Measurements from ENCODE around the gene ALPL.
A peak's percentile ranks its signal among the peaks of the same experiment; 100 is the strongest.

The ALPL gene

DNA sequence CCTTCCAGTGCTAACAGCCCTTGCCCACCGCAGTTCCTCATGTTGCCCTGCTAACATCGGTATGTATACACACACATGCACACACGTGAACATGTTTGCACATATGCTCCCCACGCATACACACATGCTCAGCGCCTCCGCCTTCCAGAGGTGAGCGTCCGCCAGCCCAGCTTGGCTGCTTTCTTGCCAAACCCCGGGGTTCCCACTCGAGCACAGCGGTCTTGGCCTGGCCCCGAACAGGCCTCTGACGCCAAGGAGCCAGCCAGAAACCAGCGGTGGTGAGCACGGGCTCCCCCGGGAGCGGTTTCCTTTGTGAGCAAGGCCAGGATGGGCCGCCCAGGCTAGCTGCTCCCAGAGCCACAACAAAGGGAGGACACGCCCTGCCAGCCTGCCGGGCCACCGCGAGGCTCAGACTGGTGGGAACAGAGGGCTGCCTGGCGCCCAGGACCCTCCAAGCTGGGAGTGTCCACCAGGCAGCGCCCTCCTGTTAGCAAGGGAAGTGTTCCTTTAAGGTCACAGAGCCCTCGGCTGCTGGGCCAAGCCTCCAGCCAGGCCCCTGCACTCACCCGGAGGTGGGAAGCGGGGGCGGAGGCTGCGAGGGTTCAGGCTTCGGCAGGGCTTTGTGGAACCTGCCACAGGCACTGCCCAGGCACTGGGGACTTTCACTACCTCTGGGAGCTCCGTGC, 65.4 kb downstream of the ALPL start:
- H3K9ac ChIP-seq (ENCODE audit: low read depth, low read length), result peak overlapping the region; percentile 68
- H3K36me3 ChIP-seq (ENCODE audit: insufficient read depth, low read length), result no peaks in the 10 kb centered on the region
- peak overlapping the region; percentile 25 for H3K4me3 ChIP-seq (ENCODE audit: low read length)
- peaks cover 19% of the 10 kb centered on the region for H3K4me1 ChIP-seq (ENCODE audit: control insufficient read depth, insufficient read depth, low read length)
- H3K9me3 ChIP-seq (replicated peaks; ENCODE audit: low read length), result no peaks in the 10 kb centered on the region
- H3K27me3 ChIP-seq (ENCODE audit: control insufficient read depth, insufficient read depth, low read length), result no peaks in the 10 kb centered on the region
- peak overlapping the region; percentile 63 for H3K4me2 ChIP-seq (ENCODE audit: low read length)

GRCh38 chr1:21575351-21575942, 66.2 kb downstream of the ALPL start:
- Histone ChIP-seq H3K9ac (ENCODE audit: low read depth, low read length) (peak overlapping the region; percentile 68), H3K9me3 (replicated peaks; ENCODE audit: low read length) (no peaks in the 10 kb centered on the region), H3K4me3 (ENCODE audit: low read length) (no peak overlapping the region)

GRCh38 chr1:21576031-21576797, 67.0 kb downstream of the ALPL start:
- Histone ChIP-seq H3K4me2 (ENCODE audit: low read length) (no peak overlapping the region), H3K9me3 (replicated peaks; ENCODE audit: low read length) (no peaks in the 10 kb centered on the region), H3K27me3 (ENCODE audit: control insufficient read depth, insufficient read depth, low read length) (no peaks in the 10 kb centered on the region), H3K9ac (ENCODE audit: low read depth, low read length) (no peak overlapping the region), H3K4me3 (ENCODE audit: low read length) (no peak overlapping the region), H3K4me1 (ENCODE audit: control insufficient read depth, insufficient read depth, low read length) (peaks cover 19% of the 10 kb centered on the region), H3K36me3 (ENCODE audit: insufficient read depth, low read length) (no peaks in the 10 kb centered on the region)

More at GRCh38 chr1:21575351-21575942, 66.2 kb downstream of the ALPL start:
- Histone ChIP-seq H3K36me3 (ENCODE audit: insufficient read depth, low read length) (no peaks in the 10 kb centered on the region), H3K27me3 (ENCODE audit: control insufficient read depth, insufficient read depth, low read length) (no peaks in the 10 kb centered on the region), H3K4me1 (ENCODE audit: control insufficient read depth, insufficient read depth, low read length) (peaks cover 19% of the 10 kb centered on the region), H3K4me2 (ENCODE audit: low read length) (no peak overlapping the region)

GRCh38 chr1:21576798-21577187, 67.6 kb downstream of the ALPL start:
- Histone ChIP-seq H3K4me1 (ENCODE audit: control insufficient read depth, insufficient read depth, low read length) (peaks cover 19% of the 10 kb centered on the region), H3K27me3 (ENCODE audit: control insufficient read depth, insufficient read depth, low read length) (no peaks in the 10 kb centered on the region), H3K4me3 (ENCODE audit: low read length) (no peak overlapping the region), H3K9me3 (replicated peaks; ENCODE audit: low read length) (no peaks in the 10 kb centered on the region), H3K9ac (ENCODE audit: low read depth, low read length) (no peak overlapping the region), H3K4me2 (ENCODE audit: low read length) (no peak overlapping the region), H3K36me3 (ENCODE audit: insufficient read depth, low read length) (no peaks in the 10 kb centered on the region)

GRCh38 chr1:21577324-21577723, 68.1 kb downstream of the ALPL start:
- H3K27me3 ChIP-seq (ENCODE audit: control insufficient read depth, insufficient read depth, low read length), result no peaks in the 10 kb centered on the region
- H3K9me3 ChIP-seq (replicated peaks; ENCODE audit: low read length), result no peaks in the 10 kb centered on the region
- H3K4me1 ChIP-seq (ENCODE audit: control insufficient read depth, insufficient read depth, low read length), result peaks cover 19% of the 10 kb centered on the region
- H3K36me3 ChIP-seq (ENCODE audit: insufficient read depth, low read length), result no peaks in the 10 kb centered on the region
- no peak overlapping the region for H3K4me3 ChIP-seq (ENCODE audit: low read length)
- no peak overlapping the region for H3K4me2 ChIP-seq (ENCODE audit: low read length)
- H3K9ac ChIP-seq (ENCODE audit: low read depth, low read length), result no peak overlapping the region

DNA sequence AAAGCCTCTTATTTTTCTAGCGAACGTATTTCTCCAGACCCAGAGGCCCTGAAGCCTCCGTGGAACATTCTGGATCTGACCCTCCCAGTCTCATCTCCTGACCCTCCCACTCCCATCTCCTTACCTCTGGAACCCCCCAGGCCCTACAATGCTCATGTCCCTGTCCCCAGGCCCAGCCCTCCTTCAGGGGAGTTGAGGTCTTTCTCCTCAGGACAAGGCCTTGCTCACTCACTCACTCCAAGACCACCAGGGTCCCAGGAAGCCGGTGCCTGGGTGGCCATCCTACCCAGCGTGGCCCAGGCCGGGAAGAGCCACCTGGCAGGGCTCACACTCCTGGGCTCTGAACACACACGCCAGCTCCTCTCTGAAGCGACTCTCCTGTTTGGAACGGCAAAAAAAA, 68.7 kb downstream of the ALPL start:
- no peak overlapping the region for H3K4me2 ChIP-seq (ENCODE audit: low read length)
- no peaks in the 10 kb centered on the region for H3K36me3 ChIP-seq (ENCODE audit: insufficient read depth, low read length)
- no peaks in the 10 kb centered on the region for H3K27me3 ChIP-seq (ENCODE audit: control insufficient read depth, insufficient read depth, low read length)
- no peak overlapping the region for H3K4me3 ChIP-seq (ENCODE audit: low read length)
- no peaks in the 10 kb centered on the region for H3K9me3 ChIP-seq (replicated peaks; ENCODE audit: low read length)
- H3K9ac ChIP-seq (ENCODE audit: low read depth, low read length), result no peak overlapping the region
- peaks cover 19% of the 10 kb centered on the region for H3K4me1 ChIP-seq (ENCODE audit: control insufficient read depth, insufficient read depth, low read length)

- Histone ChIP-seq H3K27me3 (ENCODE audit: control insufficient read depth, insufficient read depth, low read length) (no peaks in the 10 kb centered on the region), H3K4me1 (ENCODE audit: control insufficient read depth, insufficient read depth, low read length) (peaks cover 7% of the 10 kb centered on the region), H3K4me2 (ENCODE audit: low read length) (no peak overlapping the region), H3K36me3 (ENCODE audit: insufficient read depth, low read length) (no peaks in the 10 kb centered on the region), H3K9ac (ENCODE audit: low read depth, low read length) (no peak overlapping the region), H3K4me3 (ENCODE audit: low read length) (no peak overlapping the region), H3K9me3 (replicated peaks; ENCODE audit: low read length) (no peaks in the 10 kb centered on the region)
Measured at GRCh38 chr1:21579791-21580190, 70.6 kb downstream of the ALPL start.

- H3K9ac ChIP-seq (ENCODE audit: low read depth, low read length), result no peak overlapping the region
Measured at GRCh38 chr1:21584096-21584495, 74.9 kb downstream of the ALPL start.

DNA sequence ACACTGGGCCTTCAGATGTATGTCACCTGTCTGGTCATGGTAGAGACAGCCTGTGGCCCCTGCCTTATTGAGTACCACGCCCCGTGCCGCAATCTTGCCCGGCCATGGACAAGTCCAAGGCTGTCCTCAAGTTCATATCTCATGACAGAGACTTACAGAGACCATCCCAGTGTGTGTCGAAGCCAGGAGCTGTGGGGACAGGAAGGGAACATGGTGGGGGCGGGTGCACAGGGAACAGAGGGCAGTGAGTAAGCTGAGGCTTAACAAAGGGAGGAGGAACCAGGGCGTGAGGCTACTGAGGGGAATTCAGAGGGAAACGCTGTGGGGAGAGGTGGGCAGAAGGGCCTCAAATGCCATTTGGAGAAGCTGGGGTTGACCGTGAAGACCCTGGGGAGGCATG, 75.8 kb downstream of the ALPL start:
- Histone ChIP-seq H3K9me3 (replicated peaks; ENCODE audit: low read length) (no peaks in the 10 kb centered on the region), H3K36me3 (ENCODE audit: insufficient read depth, low read length) (no peaks in the 10 kb centered on the region), H3K9ac (ENCODE audit: low read depth, low read length) (no peak overlapping the region), H3K4me3 (ENCODE audit: low read length) (no peak overlapping the region), H3K4me1 (ENCODE audit: control insufficient read depth, insufficient read depth, low read length) (peaks cover 35% of the 10 kb centered on the region), H3K27me3 (ENCODE audit: control insufficient read depth, insufficient read depth, low read length) (no peaks in the 10 kb centered on the region), H3K4me2 (ENCODE audit: low read length) (no peak overlapping the region)

More at GRCh38 chr1:21584096-21584495, 74.9 kb downstream of the ALPL start:
- Histone ChIP-seq H3K4me2 (ENCODE audit: low read length) (no peak overlapping the region), H3K4me1 (ENCODE audit: control insufficient read depth, insufficient read depth, low read length) (peaks cover 31% of the 10 kb centered on the region), H3K27me3 (ENCODE audit: control insufficient read depth, insufficient read depth, low read length) (no peaks in the 10 kb centered on the region), H3K9me3 (replicated peaks; ENCODE audit: low read length) (no peaks in the 10 kb centered on the region), H3K36me3 (ENCODE audit: insufficient read depth, low read length) (no peaks in the 10 kb centered on the region), H3K4me3 (ENCODE audit: low read length) (no peak overlapping the region)

DNA sequence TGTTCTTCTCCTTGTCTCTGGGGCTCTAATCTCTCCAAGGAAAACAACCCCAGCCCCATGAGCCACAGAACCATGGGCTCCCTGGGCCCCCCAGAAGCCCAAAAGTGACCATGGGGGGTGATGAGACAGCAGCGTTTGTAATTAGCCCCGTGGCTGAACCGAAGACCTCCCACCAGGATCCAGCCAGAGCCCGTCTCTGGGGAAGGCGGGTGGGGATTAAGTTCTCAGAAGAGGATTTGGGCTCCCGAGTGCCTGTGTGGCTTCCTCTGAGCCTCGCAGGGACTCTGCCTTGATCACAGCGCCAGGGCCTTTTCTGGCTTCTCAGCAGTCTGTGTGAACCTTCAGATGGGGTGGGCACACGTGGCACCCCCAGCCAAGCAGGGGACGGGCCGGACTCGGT, 77.0 kb downstream of the ALPL start:
- H3K27me3 ChIP-seq (ENCODE audit: control insufficient read depth, insufficient read depth, low read length), result no peaks in the 10 kb centered on the region
- peak overlapping the region; percentile 25 for H3K4me3 ChIP-seq (ENCODE audit: low read length)

GRCh38 chr1:21586846-21587601, 77.8 kb downstream of the ALPL start:
- no peaks in the 10 kb centered on the region for H3K9me3 ChIP-seq (replicated peaks; ENCODE audit: low read length)
- H3K4me3 ChIP-seq (ENCODE audit: low read length), result peak overlapping the region; percentile 25
- H3K27me3 ChIP-seq (ENCODE audit: control insufficient read depth, insufficient read depth, low read length), result no peaks in the 10 kb centered on the region
- H3K36me3 ChIP-seq (ENCODE audit: insufficient read depth, low read length), result no peaks in the 10 kb centered on the region
- H3K4me1 ChIP-seq (ENCODE audit: control insufficient read depth, insufficient read depth, low read length), result peaks cover 42% of the 10 kb centered on the region
- H3K4me2 ChIP-seq (ENCODE audit: low read length), result peak overlapping the region; percentile 59
- peak overlapping the region; percentile 55 for H3K9ac ChIP-seq (ENCODE audit: low read depth, low read length)

More for the DNA sequence above, 77.0 kb downstream of the ALPL start:
- peaks cover 42% of the 10 kb centered on the region for H3K4me1 ChIP-seq (ENCODE audit: control insufficient read depth, insufficient read depth, low read length)
- H3K9ac ChIP-seq (ENCODE audit: low read depth, low read length), result peak overlapping the region; percentile 55
- H3K36me3 ChIP-seq (ENCODE audit: insufficient read depth, low read length), result no peaks in the 10 kb centered on the region
- H3K4me2 ChIP-seq (ENCODE audit: low read length), result peak overlapping the region; percentile 59
- H3K9me3 ChIP-seq (replicated peaks; ENCODE audit: low read length), result no peaks in the 10 kb centered on the region

Measured in skeletal muscle satellite cell (primary cell).